ENCODE data around the gene LPP.
A peak's percentile ranks its signal among the peaks of the same experiment; 100 is the strongest.

Gene LPP

DNA sequence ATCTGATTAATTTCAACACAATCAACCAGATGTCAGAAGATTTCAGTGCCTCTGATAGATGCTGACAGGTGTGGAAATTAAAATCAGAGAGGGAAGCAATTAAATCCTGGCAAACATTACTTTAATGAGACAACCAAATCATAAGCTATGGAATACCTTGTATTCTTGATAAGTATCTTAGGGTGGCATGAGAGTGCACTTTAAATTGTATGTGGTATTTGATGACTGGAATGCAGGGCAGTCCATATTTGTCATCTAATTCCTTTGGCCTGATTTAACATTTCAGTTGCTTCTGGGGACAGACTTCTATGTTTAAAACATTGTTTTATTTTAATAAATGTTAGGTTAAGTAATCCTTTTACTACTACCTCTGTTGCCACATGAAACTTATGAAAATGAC is 184.1 kb downstream of the LPP start:
- no peak for TF ChIP-seq EZH2 (IDR thresholded peaks at IDR 0.05; ENCODE audit: borderline replicate concordance, low read depth, low read length, severe bottlenecking)
- Histone ChIP-seq H4K20me1 (ENCODE audit: insufficient read depth, low read length) (peaks cover 10% of the 10 kb centered on the region; the same call in 1 of the 2 replicates), H3K27me3 (ENCODE audit: insufficient read depth, low read length, poor library complexity) (no peaks in the 10 kb centered on the region), H3K4me2 (ENCODE audit: insufficient read depth, low read length) (no peak overlapping the region), H3K9me3 (ENCODE audit: insufficient read depth, low read length, severe bottlenecking) (no peaks in the 10 kb centered on the region), H3K36me3 (ENCODE audit: insufficient read depth, low read length) (no peaks in the 10 kb centered on the region), H2AFZ (ENCODE audit: low read depth, low read length) (no peak overlapping the region), H3K4me3 (ENCODE audit: low read depth in 1 of 2, low read length in 2 of 2) (no peak overlapping the region), H3K9ac (ENCODE audit: low read depth, low read length) (no peak overlapping the region), H3K79me2 (ENCODE audit: insufficient read depth, low read length) (peaks cover 22% of the 10 kb centered on the region), H3K4me1 (ENCODE audit: insufficient read depth, low read length) (peaks cover 20% of the 10 kb centered on the region), H3K27ac (ENCODE audit: low read length) (no peak overlapping the region)
- ATAC-seq (ENCODE audit: insufficient read depth, low read depth) (no peak), DNase-seq (no peak)

- Histone ChIP-seq H3K27me3 (ENCODE audit: insufficient read depth, low read length, poor library complexity) (no peaks in the 10 kb centered on the region), H3K9ac (ENCODE audit: low read depth, low read length) (no peak overlapping the region), H2AFZ (ENCODE audit: low read depth, low read length) (no peak overlapping the region), H3K27ac (ENCODE audit: low read length) (no peak overlapping the region), H3K9me3 (ENCODE audit: insufficient read depth, low read length, severe bottlenecking) (no peaks in the 10 kb centered on the region), H3K4me3 (ENCODE audit: low read depth in 1 of 2, low read length in 2 of 2) (no peak overlapping the region), H3K4me1 (ENCODE audit: insufficient read depth, low read length) (peaks cover 20% of the 10 kb centered on the region), H4K20me1 (ENCODE audit: insufficient read depth, low read length) (peaks cover 10% of the 10 kb centered on the region; the same call in 1 of the 2 replicates), H3K36me3 (ENCODE audit: insufficient read depth, low read length) (no peaks in the 10 kb centered on the region), H3K4me2 (ENCODE audit: insufficient read depth, low read length) (no peak overlapping the region), H3K79me2 (ENCODE audit: insufficient read depth, low read length) (peaks cover 21% of the 10 kb centered on the region)
- peak; percentile 49; the same call in 2 of the 3 replicates for ATAC-seq (ENCODE audit: insufficient read depth, low read depth)
- DNase-seq: no peak
- TF ChIP-seq EZH2 (IDR thresholded peaks at IDR 0.05; ENCODE audit: borderline replicate concordance, low read depth, low read length, severe bottlenecking): no peak
- TF ChIP-seq, protein P1, sequence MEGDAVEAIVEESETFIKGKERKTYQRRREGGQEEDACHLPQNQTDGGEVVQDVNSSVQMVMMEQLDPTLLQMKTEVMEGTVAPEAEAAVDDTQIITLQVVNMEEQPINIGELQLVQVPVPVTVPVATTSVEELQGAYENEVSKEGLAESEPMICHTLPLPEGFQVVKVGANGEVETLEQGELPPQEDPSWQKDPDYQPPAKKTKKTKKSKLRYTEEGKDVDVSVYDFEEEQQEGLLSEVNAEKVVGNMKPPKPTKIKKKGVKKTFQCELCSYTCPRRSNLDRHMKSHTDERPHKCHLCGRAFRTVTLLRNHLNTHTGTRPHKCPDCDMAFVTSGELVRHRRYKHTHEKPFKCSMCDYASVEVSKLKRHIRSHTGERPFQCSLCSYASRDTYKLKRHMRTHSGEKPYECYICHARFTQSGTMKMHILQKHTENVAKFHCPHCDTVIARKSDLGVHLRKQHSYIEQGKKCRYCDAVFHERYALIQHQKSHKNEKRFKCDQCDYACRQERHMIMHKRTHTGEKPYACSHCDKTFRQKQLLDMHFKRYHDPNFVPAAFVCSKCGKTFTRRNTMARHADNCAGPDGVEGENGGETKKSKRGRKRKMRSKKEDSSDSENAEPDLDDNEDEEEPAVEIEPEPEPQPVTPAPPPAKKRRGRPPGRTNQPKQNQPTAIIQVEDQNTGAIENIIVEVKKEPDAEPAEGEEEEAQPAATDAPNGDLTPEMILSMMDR (IDR thresholded peaks at IDR 0.05; ENCODE audit: borderline replicate concordance, extremely low read depth, low read length, poor library complexity, severe bottlenecking): no peak
These were observed 185.7 kb downstream of the LPP start for GRCh38 chr3:188339410-188340295.

DNA sequence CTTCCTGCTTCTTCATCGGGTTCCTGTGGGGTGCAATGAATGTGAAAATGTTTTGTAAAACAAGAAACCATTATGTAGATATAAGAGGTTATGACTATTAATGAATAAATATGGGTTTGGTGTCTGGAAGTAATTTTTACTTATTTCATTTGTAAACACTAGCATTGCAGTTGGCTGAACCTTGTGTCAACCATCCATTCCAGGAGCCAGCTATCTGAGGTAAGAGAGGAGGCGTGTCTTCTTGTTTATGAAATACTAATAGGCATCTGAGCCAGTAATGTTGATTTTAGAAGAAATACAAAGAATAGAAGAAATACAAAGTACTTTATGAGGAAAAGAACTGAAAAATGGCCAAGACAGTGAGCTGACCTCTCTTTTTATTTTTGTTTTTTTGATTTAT is 187.5 kb downstream of the LPP start:
- Histone ChIP-seq H3K9me3 (ENCODE audit: insufficient read depth, low read length, severe bottlenecking) (no peaks in the 10 kb centered on the region), H3K4me3 (ENCODE audit: low read depth in 1 of 2, low read length in 2 of 2) (no peak overlapping the region), H3K79me2 (ENCODE audit: insufficient read depth, low read length) (peaks cover 9% of the 10 kb centered on the region), H3K27ac (ENCODE audit: low read length) (no peak overlapping the region), H3K4me1 (ENCODE audit: insufficient read depth, low read length) (peaks cover 5% of the 10 kb centered on the region), H3K27me3 (ENCODE audit: insufficient read depth, low read length, poor library complexity) (no peaks in the 10 kb centered on the region), H3K4me2 (ENCODE audit: insufficient read depth, low read length) (no peak overlapping the region), H4K20me1 (ENCODE audit: insufficient read depth, low read length) (peaks cover 7% of the 10 kb centered on the region; the same call in 1 of the 2 replicates), H3K9ac (ENCODE audit: low read depth, low read length) (no peak overlapping the region), H3K36me3 (ENCODE audit: insufficient read depth, low read length) (no peaks in the 10 kb centered on the region), H2AFZ (ENCODE audit: low read depth, low read length) (no peak overlapping the region)
- ATAC-seq (ENCODE audit: insufficient read depth, low read depth): no peak
- no peak for DNase-seq
- no peak for TF ChIP-seq EZH2 (IDR thresholded peaks at IDR 0.05; ENCODE audit: borderline replicate concordance, low read depth, low read length, severe bottlenecking)
- TF ChIP-seq, protein P1 (IDR thresholded peaks at IDR 0.05; ENCODE audit: borderline replicate concordance, extremely low read depth, low read length, poor library complexity, severe bottlenecking): no peak

GRCh38 chr3:188342991-188343732 is 189.2 kb downstream of the LPP start:
- H2AFZ ChIP-seq (ENCODE audit: low read depth, low read length): no peak overlapping the region
- TF ChIP-seq, protein P1 (IDR thresholded peaks at IDR 0.05; ENCODE audit: borderline replicate concordance, extremely low read depth, low read length, poor library complexity, severe bottlenecking): no peak
- no peak for TF ChIP-seq EZH2 (IDR thresholded peaks at IDR 0.05; ENCODE audit: borderline replicate concordance, low read depth, low read length, severe bottlenecking)
- H4K20me1 ChIP-seq (ENCODE audit: insufficient read depth, low read length): no peaks in the 10 kb centered on the region
- no peak overlapping the region for H3K9ac ChIP-seq (ENCODE audit: low read depth, low read length)
- no peaks in the 10 kb centered on the region for H3K79me2 ChIP-seq (ENCODE audit: insufficient read depth, low read length)
- H3K36me3 ChIP-seq (ENCODE audit: insufficient read depth, low read length): no peaks in the 10 kb centered on the region
- ATAC-seq (ENCODE audit: insufficient read depth, low read depth) (no peak), DNase-seq (no peak)
- no peaks in the 10 kb centered on the region for H3K4me1 ChIP-seq (ENCODE audit: insufficient read depth, low read length)
- no peaks in the 10 kb centered on the region for H3K9me3 ChIP-seq (ENCODE audit: insufficient read depth, low read length, severe bottlenecking)
- H3K27ac ChIP-seq (ENCODE audit: low read length): no peak overlapping the region
- no peaks in the 10 kb centered on the region for H3K27me3 ChIP-seq (ENCODE audit: insufficient read depth, low read length, poor library complexity)
- H3K4me2 ChIP-seq (ENCODE audit: insufficient read depth, low read length): no peak overlapping the region
- H3K4me3 ChIP-seq (ENCODE audit: low read depth in 1 of 2, low read length in 2 of 2): no peak overlapping the region

Data from DND-41 (cell line).